PC-3 (cell line): ENCODE data around the gene RAB31.

Experiments
- CTCF ChIP-seq: fragments of 300-600 bp; sonication (generic); conservative IDR thresholded peaks from 2 replicates; pipeline ENCODE4 v1.5.1; 2017; ENCODE audit warnings: antibody characterized with exemption, low read depth, mild to moderate bottlenecking, low read length
- EZH2 ChIP-seq: fragments of 300-600 bp; sonication (generic); IDR thresholded peaks from one replicate; pipeline ENCODE4 v1.6.1; 2017; ENCODE audit warnings: antibody characterized with exemption, mild to moderate bottlenecking, low read length; ENCODE audit not compliant: unreplicated experiment
- EZH2phosphoT487 ChIP-seq: fragments of 300-600 bp; sonication (generic); IDR thresholded peaks from 2 replicates; pipeline ENCODE4 v1.6.1; 2018; ENCODE audit warnings: mild to moderate bottlenecking, antibody characterized with exemption, low read length, borderline replicate concordance

GRCh38 chr18:9866627-9867026 lies 158.5 kb downstream of the RAB31 start:
- TF ChIP-seq CTCF (no peak), EZH2 (no peak), EZH2phosphoT487 (no peak)
